ENCODE results near the gene TELO2.

The TELO2 gene

DNA sequence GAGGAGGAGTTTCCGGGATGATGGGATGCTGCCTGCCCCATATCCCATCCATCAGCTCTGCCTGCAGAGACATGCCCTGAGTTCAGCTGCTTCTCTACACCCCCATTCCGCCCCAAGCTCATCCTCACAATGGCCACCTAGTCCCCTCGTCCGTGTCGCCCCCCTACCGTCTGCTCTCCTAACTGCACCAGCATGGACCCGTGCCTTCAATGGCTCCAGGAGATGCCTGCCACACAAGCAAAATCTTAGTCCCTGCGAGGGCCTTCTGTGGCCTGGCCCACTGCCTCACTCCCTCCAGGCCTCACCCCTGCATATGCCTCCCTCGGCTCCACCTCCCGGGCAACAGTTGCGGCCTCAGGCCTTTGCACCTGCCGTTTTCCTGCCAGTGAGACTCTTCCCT, 1.8 kb upstream of the TELO2 start:
- H3K4me2 ChIP-seq (ENCODE audit: low read length), result no peak overlapping the region

DNA sequence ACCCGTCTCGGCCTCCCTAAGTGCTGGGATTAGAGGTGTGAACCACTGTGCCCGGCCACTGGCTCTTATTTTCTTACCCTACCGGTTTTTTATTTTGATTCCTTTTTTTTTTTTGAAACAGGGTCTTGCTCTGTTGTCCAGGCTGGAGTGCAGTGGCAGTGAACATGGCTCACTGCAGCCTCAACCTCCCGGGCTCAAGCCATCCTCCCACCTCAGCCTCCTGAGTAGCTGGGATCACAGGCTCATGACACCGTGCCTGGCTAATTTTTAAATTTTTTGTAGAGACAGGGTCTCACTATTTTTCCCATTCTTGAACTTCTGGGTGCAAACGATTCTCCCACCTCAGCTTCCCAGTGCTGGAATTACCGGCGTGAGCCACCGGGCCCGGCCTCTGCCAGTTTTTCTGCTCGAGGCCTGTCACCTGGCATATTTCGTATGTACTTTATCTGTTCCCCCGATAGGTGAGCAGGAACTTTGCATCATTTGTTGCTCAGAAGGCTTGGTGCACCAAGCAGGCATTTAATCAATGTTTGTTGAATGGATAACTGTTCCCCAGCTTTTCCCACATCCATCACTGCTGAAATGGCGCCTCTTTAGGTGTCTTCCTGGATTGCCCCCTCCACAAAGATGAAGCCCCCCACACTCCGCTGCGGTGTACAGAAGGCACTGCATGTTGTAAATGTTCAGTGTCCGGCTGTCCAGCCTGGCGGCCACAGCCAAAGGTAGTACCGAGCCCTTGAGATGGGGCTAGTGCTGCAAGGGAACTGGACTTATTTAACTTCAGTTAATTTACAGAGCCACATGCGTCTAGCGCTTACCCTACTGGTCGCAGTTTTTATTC, 858 bp upstream of the TELO2 start:
- Histone ChIP-seq H3K9me3 (ENCODE audit: low read length) (no peaks in the 10 kb centered on the region), H4K20me1 (ENCODE audit: insufficient read depth, low read length) (no peaks in the 10 kb centered on the region), H3K4me2 (ENCODE audit: low read length) (peak overlapping the region; percentile 85), H3K79me2 (ENCODE audit: insufficient read depth, low read length) (no peaks in the 10 kb centered on the region), H3K4me3 (ENCODE audit: low read depth, low read length, poor library complexity, severe bottlenecking) (peak overlapping the region; percentile 82), H3K36me3 (ENCODE audit: insufficient read depth, low read length) (peaks cover 18% of the 10 kb centered on the region), H3K27me3 (ENCODE audit: insufficient read depth, low read length) (0 out of 2 replicates have a peak, but pooled peaks cover 4% of the 10 kb centered on the region), H3K9ac (ENCODE audit: low read length) (peak overlapping the region; percentile 68), H3K4me1 (ENCODE audit: insufficient read depth, low read length, severe bottlenecking) (peaks cover 18% of the 10 kb centered on the region), H2AFZ (ENCODE audit: low read length) (0 out of 2 replicates have a peak overlapping the region, but pooled peaks have one; percentile 10), H3K27ac (ENCODE audit: low read depth, low read length, poor library complexity, severe bottlenecking) (peak overlapping the region; percentile 3), H3K9me2 (ENCODE audit: low read depth, low read length) (no peaks in the 10 kb centered on the region), H3F3A (ENCODE audit: insufficient read depth, low read length) (no peaks in the 10 kb centered on the region)
- TF ChIP-seq, protein P1, sequence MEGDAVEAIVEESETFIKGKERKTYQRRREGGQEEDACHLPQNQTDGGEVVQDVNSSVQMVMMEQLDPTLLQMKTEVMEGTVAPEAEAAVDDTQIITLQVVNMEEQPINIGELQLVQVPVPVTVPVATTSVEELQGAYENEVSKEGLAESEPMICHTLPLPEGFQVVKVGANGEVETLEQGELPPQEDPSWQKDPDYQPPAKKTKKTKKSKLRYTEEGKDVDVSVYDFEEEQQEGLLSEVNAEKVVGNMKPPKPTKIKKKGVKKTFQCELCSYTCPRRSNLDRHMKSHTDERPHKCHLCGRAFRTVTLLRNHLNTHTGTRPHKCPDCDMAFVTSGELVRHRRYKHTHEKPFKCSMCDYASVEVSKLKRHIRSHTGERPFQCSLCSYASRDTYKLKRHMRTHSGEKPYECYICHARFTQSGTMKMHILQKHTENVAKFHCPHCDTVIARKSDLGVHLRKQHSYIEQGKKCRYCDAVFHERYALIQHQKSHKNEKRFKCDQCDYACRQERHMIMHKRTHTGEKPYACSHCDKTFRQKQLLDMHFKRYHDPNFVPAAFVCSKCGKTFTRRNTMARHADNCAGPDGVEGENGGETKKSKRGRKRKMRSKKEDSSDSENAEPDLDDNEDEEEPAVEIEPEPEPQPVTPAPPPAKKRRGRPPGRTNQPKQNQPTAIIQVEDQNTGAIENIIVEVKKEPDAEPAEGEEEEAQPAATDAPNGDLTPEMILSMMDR (IDR thresholded peaks at IDR 0.05; ENCODE audit: low read length), result no peak; the same call in 1 of the 2 replicates
- no peak for TF ChIP-seq EZH2 (IDR thresholded peaks at IDR 0.05; ENCODE audit: borderline replicate concordance, low read length)

More for the DNA sequence above, 1.8 kb upstream of the TELO2 start:
- no peak overlapping the region for H3K4me3 ChIP-seq (ENCODE audit: low read depth, low read length, poor library complexity, severe bottlenecking)
- no peak overlapping the region for H3K9ac ChIP-seq (ENCODE audit: low read length)
- peaks cover 10% of the 10 kb centered on the region; the same call in 1 of the 2 replicates for H3K36me3 ChIP-seq (ENCODE audit: insufficient read depth, low read length)
- H2AFZ ChIP-seq (ENCODE audit: low read length), result no peak overlapping the region
- no peaks in the 10 kb centered on the region for H3F3A ChIP-seq (ENCODE audit: insufficient read depth, low read length)
- H4K20me1 ChIP-seq (ENCODE audit: insufficient read depth, low read length), result no peaks in the 10 kb centered on the region
- H3K9me3 ChIP-seq (ENCODE audit: low read length), result no peaks in the 10 kb centered on the region
- peaks cover 18% of the 10 kb centered on the region for H3K4me1 ChIP-seq (ENCODE audit: insufficient read depth, low read length, severe bottlenecking)
- TF ChIP-seq, protein P1 (IDR thresholded peaks at IDR 0.05; ENCODE audit: low read length), result peak; percentile 19; the same call in 1 of the 2 replicates
- no peak for TF ChIP-seq EZH2 (IDR thresholded peaks at IDR 0.05; ENCODE audit: borderline replicate concordance, low read length)
- no peak overlapping the region for H3K27ac ChIP-seq (ENCODE audit: low read depth, low read length, poor library complexity, severe bottlenecking)
- no peaks in the 10 kb centered on the region for H3K9me2 ChIP-seq (ENCODE audit: low read depth, low read length)
- H3K27me3 ChIP-seq (ENCODE audit: insufficient read depth, low read length), result peaks cover 10% of the 10 kb centered on the region; the same call in 1 of the 2 replicates
- no peaks in the 10 kb centered on the region for H3K79me2 ChIP-seq (ENCODE audit: insufficient read depth, low read length)

DNA sequence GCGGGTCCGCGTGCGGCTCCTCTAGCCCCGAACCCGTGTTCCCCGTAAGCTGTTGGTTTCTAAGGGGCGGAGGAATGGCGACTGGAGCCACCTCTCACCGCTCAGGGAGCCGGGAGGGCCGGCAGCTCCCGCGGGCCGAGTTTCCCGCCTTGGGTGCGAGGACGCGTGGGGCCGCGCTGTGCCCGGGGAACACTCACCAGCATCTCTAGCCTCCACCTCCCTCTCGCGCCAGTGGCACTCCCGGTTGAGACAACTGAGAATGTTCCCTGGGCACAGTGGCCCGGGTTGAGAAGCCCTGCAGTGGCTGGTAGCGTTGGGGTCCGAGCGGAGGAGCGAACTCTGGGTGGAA, 560 bp downstream of the TELO2 start:
- no peaks in the 10 kb centered on the region for H3K27me3 ChIP-seq (ENCODE audit: insufficient read depth, low read length)
- H3K4me2 ChIP-seq (ENCODE audit: low read length), result peak overlapping the region; percentile 85
- TF ChIP-seq EZH2 (IDR thresholded peaks at IDR 0.05; ENCODE audit: borderline replicate concordance, low read length), result no peak
- TF ChIP-seq, protein P1 (IDR thresholded peaks at IDR 0.05; ENCODE audit: low read length), result no peak
- H4K20me1 ChIP-seq (ENCODE audit: insufficient read depth, low read length), result no peaks in the 10 kb centered on the region
- no peaks in the 10 kb centered on the region for H3K9me2 ChIP-seq (ENCODE audit: low read depth, low read length)
- H3K9me3 ChIP-seq (ENCODE audit: low read length), result no peaks in the 10 kb centered on the region
- no peak overlapping the region for H2AFZ ChIP-seq (ENCODE audit: low read length)
- H3F3A ChIP-seq (ENCODE audit: insufficient read depth, low read length), result no peaks in the 10 kb centered on the region
- H3K27ac ChIP-seq (ENCODE audit: low read depth, low read length, poor library complexity, severe bottlenecking), result no peak overlapping the region
- H3K9ac ChIP-seq (ENCODE audit: low read length), result peak overlapping the region; percentile 80
- peak overlapping the region; percentile 82 for H3K4me3 ChIP-seq (ENCODE audit: low read depth, low read length, poor library complexity, severe bottlenecking)
- no peaks in the 10 kb centered on the region for H3K79me2 ChIP-seq (ENCODE audit: insufficient read depth, low read length)
- H3K36me3 ChIP-seq (ENCODE audit: insufficient read depth, low read length), result peaks cover 26% of the 10 kb centered on the region
- H3K4me1 ChIP-seq (ENCODE audit: insufficient read depth, low read length, severe bottlenecking), result peaks cover 18% of the 10 kb centered on the region
